Parathyroid adenoma (tissue), 2 donors: ENCODE data around the gene SVIL.

ENCODE experiments used
- H2AFZ ChIP-seq: fragments of 300-600 bp; sonication (generic); one replicate; pipeline ENCODE4 v1.7.0; 2017; ENCODE audit warnings: antibody characterized with exemption, mild to moderate bottlenecking
- H3K27ac ChIP-seq: fragments of 300-600 bp; sonication (generic); one replicate; pipeline ENCODE4 v1.7.0; 2017
- H3K27me3 ChIP-seq: fragments of 300-600 bp; sonication (generic); one replicate; pipeline ENCODE4 v1.7.0; 2017; ENCODE audit warnings: low read length; ENCODE audit not compliant: control insufficient read depth, insufficient read depth
- H3K36me3 ChIP-seq: fragments of 300-600 bp; sonication (generic); one replicate; pipeline ENCODE4 v1.7.0; 2017; ENCODE audit warnings: low read length; ENCODE audit not compliant: control insufficient read depth, insufficient read depth
- H3K4me1 ChIP-seq: fragments of 300-600 bp; sonication (generic); one replicate; pipeline ENCODE4 v1.7.0; 2017; ENCODE audit warnings: control low read depth
- H3K4me2 ChIP-seq: fragments of 300-600 bp; sonication (generic); one replicate; pipeline ENCODE4 v1.7.0; 2017; ENCODE audit warnings: low read length
- H3K4me3 ChIP-seq: fragments of 300-600 bp; sonication (generic); one replicate; pipeline ENCODE4 v1.7.0; 2017; ENCODE audit warnings: low read depth, low read length
- H3K79me2 ChIP-seq: fragments of 300-600 bp; sonication (generic); one replicate; pipeline ENCODE4 v1.7.0; 2017; ENCODE audit warnings: control low read depth
- H3K9ac ChIP-seq: fragments of 300-600 bp; sonication (generic); one replicate; pipeline ENCODE4 v1.7.0; 2017; ENCODE audit warnings: mild to moderate bottlenecking
- H3K9me3 ChIP-seq: fragments of 300-600 bp; sonication (generic); one replicate; pipeline ENCODE4 v1.7.0; 2017; ENCODE audit warnings: low read length; ENCODE audit not compliant: control insufficient read depth
- TF ChIP-seq, protein P1 (sequence below): fragments of 300-600 bp; sonication (generic); IDR thresholded peaks from one replicate; pipeline ENCODE4 v1.7.0; 2017; ENCODE audit warnings: antibody characterized with exemption, mild to moderate bottlenecking
- donor health status: primary hyperparathyroidism.

The SVIL gene

DNA sequence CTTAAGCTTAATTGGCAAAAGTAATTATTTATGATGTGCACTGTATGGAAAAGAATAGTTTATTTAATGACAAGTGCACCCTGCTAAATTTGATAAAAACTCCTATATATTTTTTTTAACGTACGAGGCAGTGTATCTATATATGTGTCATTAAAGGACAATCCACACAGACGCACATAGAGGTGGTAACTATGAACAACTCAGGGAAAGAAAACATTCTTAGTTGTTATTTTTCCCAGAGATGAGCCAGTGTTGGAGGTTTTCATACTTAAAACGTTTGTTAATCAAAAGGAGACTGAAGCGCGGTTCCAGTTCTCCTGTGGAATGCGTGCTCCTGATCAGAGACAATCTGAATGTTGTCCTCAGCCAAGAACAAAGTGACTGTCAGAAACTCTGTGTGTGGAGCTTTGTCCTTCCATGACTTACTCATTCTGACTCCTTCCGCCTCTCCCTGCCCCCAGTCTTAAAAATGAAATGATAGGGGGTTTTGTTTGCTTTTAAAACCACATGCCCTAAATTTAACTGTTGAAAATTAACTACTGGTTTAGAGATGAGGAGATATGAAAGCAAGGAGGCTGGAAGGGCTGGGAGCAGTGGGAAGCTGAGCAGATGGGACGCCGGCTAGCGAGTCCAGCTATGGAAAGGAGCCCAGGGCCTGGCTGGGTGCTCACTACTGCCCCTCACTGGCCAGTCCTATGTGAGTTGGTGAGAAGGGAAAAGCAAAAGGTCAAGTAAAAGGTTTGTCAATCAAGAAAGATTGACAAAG lies 99.6 kb downstream of the SVIL start:
- H3K9ac ChIP-seq: no peak overlapping the region
- H2AFZ ChIP-seq: peak overlapping the region; percentile 3
- H3K36me3 ChIP-seq: no peaks in the 10 kb centered on the region
- H3K79me2 ChIP-seq: peaks cover 8% of the 10 kb centered on the region
- H3K27ac ChIP-seq: peak overlapping the region; percentile 37
- no peaks in the 10 kb centered on the region for H3K9me3 ChIP-seq
- H3K4me1 ChIP-seq: peaks cover 13% of the 10 kb centered on the region
- TF ChIP-seq, protein P1, sequence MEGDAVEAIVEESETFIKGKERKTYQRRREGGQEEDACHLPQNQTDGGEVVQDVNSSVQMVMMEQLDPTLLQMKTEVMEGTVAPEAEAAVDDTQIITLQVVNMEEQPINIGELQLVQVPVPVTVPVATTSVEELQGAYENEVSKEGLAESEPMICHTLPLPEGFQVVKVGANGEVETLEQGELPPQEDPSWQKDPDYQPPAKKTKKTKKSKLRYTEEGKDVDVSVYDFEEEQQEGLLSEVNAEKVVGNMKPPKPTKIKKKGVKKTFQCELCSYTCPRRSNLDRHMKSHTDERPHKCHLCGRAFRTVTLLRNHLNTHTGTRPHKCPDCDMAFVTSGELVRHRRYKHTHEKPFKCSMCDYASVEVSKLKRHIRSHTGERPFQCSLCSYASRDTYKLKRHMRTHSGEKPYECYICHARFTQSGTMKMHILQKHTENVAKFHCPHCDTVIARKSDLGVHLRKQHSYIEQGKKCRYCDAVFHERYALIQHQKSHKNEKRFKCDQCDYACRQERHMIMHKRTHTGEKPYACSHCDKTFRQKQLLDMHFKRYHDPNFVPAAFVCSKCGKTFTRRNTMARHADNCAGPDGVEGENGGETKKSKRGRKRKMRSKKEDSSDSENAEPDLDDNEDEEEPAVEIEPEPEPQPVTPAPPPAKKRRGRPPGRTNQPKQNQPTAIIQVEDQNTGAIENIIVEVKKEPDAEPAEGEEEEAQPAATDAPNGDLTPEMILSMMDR: peak; percentile 58
- peak overlapping the region; percentile 56 for H3K4me2 ChIP-seq
- H3K27me3 ChIP-seq: no peaks in the 10 kb centered on the region
- H3K4me3 ChIP-seq: peak overlapping the region; percentile 31

DNA sequence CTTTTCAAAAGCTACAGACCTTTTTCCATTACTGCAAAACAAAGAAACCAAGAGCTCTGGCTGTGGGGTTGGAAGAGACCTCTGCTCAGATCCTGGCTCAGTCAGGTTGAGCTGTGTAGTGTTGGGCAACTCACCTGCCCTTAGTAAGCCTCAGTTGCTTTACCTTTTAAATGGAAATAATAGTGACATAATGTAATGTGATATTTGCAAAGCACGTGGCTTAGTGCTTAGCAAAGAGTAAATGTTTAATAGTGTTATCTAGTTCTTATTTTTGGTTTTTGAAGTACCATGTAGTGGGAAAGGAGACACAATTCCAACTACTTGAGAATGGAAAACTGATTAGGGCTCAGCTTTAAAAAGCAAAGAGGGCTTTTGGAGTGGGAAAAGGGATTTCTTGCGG lies 100.2 kb downstream of the SVIL start:
- Histone ChIP-seq H2AFZ (no peak overlapping the region), H3K9me3 (no peaks in the 10 kb centered on the region), H3K4me2 (no peak overlapping the region), H3K4me1 (peaks cover 13% of the 10 kb centered on the region), H3K9ac (no peak overlapping the region), H3K36me3 (no peaks in the 10 kb centered on the region), H3K4me3 (no peak overlapping the region), H3K27ac (no peak overlapping the region), H3K27me3 (no peaks in the 10 kb centered on the region), H3K79me2 (peaks cover 8% of the 10 kb centered on the region)
- TF ChIP-seq, protein P1: no peak

GRCh38 chr10:29533696-29534285 lies 101.0 kb downstream of the SVIL start:
- H3K4me3 ChIP-seq: no peak overlapping the region
- no peaks in the 10 kb centered on the region for H3K9me3 ChIP-seq

GRCh38 chr10:29533046-29533445 lies 101.7 kb downstream of the SVIL start:
- H3K4me2 ChIP-seq: no peak overlapping the region
- H3K27ac ChIP-seq: no peak overlapping the region
- H3K79me2 ChIP-seq: peaks cover 3% of the 10 kb centered on the region
- H3K9ac ChIP-seq: no peak overlapping the region
- H3K9me3 ChIP-seq: no peaks in the 10 kb centered on the region
- no peaks in the 10 kb centered on the region for H3K36me3 ChIP-seq
- H3K27me3 ChIP-seq: no peaks in the 10 kb centered on the region
- peaks cover 13% of the 10 kb centered on the region for H3K4me1 ChIP-seq
- no peak overlapping the region for H2AFZ ChIP-seq
- TF ChIP-seq, protein P1: no peak
- no peak overlapping the region for H3K4me3 ChIP-seq

More at GRCh38 chr10:29533696-29534285, 101.0 kb downstream of the SVIL start:
- Histone ChIP-seq H3K9ac (no peak overlapping the region), H3K4me2 (no peak overlapping the region), H3K27me3 (no peaks in the 10 kb centered on the region), H3K36me3 (no peaks in the 10 kb centered on the region), H3K79me2 (peaks cover 8% of the 10 kb centered on the region), H2AFZ (no peak overlapping the region), H3K4me1 (peaks cover 13% of the 10 kb centered on the region), H3K27ac (no peak overlapping the region)
- TF ChIP-seq, protein P1: no peak
